ENCODE data around the gene PHGDH.

Gene PHGDH

DNA sequence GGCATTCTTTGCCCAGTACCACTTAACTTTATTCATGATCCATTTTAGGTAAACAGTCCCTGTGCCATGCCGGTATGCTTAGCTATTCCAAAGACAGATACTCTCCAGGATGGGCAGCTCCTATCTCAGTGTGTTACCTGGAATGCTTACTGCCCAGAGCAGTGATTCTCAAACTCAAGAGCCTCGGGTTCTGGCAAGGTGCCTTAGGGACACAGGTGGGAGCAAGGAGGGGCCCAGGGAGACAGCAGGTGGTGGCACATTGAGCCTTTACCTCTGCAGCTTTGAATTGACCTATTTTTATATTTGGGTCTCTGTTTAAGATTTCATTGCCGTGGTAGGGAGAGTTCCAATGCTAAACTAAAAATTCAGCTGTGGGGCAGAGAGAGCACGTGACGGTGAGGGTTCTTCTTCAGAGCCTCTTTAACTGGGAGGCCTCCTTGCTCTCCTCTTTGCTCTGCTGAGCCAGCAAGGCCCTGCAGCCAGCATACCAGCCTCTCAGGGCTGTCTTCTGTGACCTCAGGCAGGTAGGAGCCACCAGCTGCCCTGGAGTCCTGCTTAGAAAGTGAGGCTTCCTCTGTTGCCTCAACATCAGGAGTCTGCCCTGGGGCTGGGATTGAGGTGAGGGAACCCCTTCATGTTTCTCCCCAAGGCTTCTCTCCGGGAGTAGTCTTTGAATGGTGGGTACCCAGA lies 20.2 kb downstream of the PHGDH start:
- DNase-seq (ENCODE audit: low read depth, low spot score), result no peak

DNA sequence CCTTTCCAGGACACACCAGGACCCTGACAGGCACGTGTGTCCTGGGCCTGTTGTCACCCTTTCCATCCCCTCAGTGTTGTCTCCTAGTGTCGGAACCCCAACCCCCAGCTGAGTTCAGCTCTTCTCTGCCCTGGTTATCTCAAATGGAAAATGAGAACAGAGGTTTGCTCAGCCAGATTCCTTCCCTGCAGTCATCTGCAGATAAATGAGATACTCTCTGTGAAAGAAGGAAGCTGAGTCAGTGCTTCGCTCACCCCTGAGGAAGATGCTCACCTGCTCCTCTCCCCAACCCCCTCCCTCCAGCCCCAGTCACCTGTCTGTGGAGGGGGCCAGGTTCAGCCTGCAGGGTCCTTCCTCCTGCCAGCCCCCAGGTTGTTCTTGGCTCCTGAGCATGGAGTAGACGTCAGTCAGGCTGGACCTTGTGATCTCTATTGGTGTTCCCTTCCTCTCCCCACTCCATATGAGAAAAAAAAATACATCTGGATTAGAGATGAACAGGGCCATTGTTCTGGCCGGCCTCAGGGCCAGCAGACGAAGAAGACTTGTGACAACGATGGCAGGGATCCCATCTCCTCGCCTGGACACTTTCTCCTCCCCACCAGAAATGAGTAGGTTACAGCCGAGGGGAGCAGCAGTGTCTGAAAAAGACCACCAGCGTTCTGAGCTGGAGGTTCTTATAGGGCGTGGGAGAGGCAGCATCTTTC lies 20.9 kb downstream of the PHGDH start:
- DNase-seq (ENCODE audit: low read depth, low spot score), result no peak

DNA sequence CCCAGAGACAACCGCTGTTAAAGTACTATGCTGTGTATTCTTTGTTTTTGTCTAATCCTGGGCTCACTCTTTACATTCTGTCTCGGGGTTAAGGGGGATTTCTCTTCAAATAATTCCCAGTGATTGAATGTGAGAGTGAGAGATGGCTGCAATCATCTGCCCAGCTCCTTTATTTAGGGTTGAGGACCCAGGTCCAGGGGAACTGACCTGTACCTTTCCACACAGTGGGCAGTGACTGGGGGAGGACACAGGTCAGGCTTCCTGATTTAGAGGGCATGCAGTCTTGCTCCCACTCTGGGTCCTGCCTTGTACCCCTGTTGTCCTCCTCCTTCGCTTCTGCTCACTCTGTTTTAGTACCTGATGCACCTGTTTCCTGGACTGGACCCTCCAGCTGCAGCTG lies 22.0 kb downstream of the PHGDH start:
- DNase-seq (ENCODE audit: low read depth, low spot score), result no peak

DNA sequence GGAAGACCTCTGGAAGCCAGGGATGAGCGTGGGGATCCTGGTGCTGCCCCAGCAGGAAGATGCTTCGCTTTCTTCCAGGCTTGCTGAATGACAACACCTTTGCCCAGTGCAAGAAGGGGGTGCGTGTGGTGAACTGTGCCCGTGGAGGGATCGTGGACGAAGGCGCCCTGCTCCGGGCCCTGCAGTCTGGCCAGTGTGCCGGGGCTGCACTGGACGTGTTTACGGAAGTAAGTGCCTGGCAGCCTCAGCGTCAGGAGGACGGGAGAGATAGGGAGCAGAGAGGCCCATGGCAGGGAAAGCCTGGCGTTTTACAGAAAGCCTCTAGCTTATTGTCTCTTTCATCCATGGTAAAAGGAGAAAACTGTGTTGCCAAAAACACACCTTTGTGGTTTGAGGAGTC lies 23.5 kb downstream of the PHGDH start:
- no peak for DNase-seq (ENCODE audit: low read depth, low spot score)

DNA sequence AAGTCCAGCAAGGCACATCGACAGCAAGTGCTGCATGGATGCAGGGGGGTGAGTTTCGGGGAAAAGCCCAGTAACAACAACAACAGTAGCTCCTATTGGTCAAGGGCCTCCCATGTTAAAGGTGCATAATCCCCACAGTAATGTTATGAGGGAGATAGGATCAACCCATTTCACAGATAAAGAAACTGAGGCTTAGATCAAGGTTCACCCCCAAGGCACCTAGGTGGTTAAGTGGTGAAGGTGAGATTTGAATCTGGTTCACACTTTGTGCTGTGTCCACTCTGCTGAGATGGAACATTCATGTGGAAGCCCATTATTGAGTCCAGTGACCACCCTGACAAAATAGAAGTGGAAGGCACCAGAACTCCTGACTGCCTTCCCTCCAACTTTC lies 24.9 kb downstream of the PHGDH start:
- no peak for DNase-seq (ENCODE audit: low read depth, low spot score)

DNA sequence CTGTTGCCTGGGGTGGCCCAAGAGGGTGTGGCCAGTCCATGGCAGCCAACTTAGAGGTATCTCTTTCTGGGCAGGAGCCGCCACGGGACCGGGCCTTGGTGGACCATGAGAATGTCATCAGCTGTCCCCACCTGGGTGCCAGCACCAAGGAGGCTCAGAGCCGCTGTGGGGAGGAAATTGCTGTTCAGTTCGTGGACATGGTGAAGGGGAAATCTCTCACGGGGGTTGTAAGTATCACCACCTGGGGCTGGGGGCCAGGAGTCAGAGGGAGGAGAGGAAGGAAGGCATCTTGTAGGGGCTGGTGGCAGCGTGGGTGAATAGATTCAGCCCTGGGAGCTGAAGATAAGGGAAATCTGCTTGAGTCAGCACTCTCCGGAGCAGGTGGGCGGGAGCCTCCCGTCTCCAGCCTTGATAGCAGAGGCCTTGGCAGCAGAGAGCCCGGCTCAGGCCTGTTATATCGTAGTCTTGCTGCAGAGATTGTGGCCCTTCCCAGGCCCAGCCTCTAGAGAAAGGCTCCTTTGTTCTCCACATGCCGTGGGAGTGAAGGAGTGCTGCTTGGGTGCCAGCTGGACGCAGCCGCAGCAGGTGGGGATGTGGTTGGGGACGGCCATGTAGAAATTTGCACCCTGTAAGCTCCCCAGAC lies 25.4 kb downstream of the PHGDH start:
- no peak for DNase-seq (ENCODE audit: low read depth, low spot score)

DNA sequence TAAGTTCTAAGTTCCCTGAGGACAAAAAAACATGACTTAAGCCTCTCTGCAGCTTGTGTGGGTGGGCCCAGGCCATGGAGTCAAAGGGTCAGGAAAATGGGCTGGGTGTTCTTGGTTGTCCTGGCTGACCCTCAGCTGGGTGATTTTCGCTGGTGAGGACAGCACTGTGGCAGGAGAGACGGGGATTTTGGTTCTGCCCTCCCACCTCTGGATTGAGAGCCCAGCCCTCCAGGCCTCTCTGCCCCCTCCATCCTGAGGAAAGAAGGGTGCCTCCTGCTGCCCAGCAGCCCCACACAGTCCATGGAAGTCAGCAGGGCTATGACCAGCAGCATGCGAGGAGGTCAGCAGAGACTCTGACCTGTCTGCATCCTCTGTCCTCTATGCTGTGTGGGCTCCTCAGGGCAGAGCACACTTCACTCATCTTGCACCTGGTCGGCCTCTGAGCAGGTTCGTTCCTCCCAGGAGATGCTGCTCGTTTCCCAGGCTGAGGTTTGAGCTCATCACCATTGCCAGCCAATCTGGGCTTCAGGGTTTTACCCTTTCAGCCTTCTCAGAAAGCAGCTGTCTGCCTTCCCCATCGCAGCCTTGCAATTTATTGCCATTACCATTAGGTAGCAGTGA lies 26.5 kb downstream of the PHGDH start:
- DNase-seq (ENCODE audit: low read depth, low spot score), result no peak

DNA sequence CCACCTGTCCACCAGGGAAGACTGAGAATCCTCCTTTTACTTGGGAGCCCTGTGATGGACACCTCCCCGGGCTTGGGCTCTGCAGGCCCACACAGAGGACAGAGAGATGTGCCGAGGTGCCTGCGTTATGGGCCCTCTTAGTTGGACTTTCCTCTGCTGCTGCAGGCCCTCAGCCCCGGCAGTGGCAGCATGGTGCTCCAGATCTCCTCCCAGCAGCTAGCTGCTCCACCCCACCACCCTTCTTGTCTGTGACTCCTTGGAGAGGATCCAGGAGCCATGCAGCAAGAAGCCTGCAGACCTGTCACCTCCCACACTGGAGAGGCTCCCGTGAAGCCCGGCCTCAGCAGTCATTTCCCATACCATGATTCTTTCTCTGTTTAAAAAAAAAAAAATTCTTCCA lies 27.4 kb downstream of the PHGDH start:
- DNase-seq (ENCODE audit: low read depth, low spot score), result no peak

DNA sequence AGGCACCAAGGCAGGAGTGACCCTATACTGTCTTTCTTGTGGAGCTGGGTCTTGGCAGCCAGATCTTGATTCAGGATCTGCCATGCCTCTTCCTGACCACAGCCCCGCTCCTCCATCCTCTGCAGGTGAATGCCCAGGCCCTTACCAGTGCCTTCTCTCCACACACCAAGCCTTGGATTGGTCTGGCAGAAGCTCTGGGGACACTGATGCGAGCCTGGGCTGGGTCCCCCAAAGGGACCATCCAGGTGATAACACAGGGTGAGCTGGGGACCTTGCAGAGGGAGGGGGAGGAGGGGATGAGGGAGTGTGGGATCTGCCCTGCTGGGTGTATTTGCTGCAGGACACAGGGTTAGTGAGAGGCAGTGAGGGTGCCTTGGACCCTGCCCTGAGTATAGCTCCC lies 28.5 kb downstream of the PHGDH start:
- no peak for DNase-seq (ENCODE audit: low read depth, low spot score)

DNA sequence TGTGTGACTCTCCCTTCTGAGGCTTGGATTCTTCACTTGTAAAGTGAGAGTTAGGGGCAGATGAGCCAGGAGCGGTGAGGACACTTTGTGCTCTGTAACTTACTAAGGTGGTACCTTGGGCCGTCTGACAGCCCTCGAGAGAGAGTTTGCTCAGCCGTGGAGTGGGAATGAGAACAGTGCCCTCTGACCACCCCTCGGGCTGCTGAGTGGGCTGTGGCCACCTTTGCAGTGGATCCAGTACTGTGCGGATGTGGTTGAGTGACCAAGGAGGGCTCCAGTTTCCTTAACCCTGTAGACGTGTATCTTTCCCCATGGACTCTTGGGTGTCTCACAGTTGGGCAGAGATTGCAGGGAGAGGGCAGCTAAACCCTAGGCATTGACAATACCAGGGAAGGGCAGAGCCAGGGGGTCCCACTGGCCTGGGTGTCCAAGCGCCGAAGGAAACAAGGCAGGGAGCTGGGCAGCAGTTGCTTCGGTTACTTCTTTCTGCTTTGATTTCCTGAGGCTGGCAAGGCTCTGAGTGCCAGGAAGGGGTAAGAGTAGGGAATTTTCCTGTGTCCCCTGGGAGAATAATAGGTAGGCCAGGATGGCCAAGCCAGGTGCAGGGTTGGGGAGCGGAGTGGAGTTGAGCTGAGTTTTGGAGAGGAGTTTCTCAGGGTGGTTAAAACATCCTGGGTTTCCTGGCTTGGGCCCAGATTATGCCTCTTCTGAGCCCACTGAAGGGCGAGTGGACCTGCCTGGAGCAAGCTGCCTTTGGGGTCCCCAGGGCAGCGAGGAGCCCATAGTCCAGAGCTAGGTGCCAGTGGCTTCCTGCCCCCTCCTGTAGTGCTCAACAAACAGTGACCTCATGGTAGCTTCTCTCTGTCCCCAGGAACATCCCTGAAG lies 29.4 kb downstream of the PHGDH start:
- DNase-seq (ENCODE audit: low read depth, low spot score), result no peak

DNA sequence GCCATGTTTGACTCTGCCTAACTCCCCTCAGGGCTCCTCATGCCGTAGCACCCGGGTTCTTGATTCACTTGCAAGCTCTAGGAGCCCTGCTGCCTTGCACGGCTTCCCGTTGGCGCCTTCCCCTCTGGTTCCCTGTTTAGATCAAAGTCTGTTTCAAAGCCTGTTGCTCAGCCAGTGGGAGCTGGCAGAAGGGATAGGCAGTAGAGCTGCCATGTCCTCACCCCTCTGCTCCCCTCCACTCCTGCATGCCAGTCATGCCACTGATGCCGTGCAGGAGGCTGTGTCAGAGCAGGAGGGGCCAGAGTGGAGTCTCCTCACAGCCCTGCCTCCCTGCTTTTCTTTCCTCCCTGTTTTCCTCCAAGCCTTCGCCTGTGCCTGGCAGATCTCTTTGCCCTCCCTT lies 30.5 kb downstream of the PHGDH start:
- DNase-seq (ENCODE audit: low read depth, low spot score), result no peak

DNA sequence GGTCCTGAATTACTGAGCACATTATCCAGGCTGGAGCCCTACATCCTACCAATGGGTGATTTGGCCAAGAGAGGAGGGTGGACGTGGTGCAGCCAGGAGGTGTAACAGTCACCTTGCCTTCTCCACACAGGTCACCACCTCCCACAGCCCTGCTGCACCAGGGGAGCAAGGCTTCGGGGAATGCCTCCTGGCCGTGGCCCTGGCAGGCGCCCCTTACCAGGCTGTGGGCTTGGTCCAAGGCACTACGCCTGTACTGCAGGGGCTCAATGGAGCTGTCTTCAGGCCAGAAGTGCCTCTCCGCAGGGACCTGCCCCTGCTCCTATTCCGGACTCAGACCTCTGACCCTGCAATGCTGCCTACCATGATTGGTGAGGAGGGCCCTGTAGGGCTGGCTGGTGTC lies 30.9 kb downstream of the PHGDH start:
- DNase-seq (ENCODE audit: low read depth, low spot score), result no peak

DNA sequence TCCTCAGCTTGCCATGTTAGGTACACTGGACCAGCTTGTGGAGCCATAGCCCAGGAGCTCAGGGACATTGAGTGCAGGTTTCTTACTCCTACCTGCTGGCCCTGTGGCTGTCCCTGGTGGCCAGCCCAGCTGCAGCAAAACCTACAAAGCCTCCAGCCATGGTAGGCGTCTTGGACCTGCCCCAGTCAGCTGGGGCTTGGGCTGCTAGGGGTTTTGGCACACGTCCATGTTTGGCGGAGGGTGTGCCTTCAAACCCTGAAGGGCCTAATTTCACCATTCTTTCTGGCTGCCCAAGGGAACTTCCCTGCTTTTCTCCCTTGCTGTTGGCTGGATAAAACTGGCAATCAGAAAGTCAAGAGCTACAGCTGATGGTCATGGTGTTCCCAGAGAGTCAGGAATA lies 31.6 kb downstream of the PHGDH start:
- no peak for DNase-seq (ENCODE audit: low read depth, low spot score)

DNA sequence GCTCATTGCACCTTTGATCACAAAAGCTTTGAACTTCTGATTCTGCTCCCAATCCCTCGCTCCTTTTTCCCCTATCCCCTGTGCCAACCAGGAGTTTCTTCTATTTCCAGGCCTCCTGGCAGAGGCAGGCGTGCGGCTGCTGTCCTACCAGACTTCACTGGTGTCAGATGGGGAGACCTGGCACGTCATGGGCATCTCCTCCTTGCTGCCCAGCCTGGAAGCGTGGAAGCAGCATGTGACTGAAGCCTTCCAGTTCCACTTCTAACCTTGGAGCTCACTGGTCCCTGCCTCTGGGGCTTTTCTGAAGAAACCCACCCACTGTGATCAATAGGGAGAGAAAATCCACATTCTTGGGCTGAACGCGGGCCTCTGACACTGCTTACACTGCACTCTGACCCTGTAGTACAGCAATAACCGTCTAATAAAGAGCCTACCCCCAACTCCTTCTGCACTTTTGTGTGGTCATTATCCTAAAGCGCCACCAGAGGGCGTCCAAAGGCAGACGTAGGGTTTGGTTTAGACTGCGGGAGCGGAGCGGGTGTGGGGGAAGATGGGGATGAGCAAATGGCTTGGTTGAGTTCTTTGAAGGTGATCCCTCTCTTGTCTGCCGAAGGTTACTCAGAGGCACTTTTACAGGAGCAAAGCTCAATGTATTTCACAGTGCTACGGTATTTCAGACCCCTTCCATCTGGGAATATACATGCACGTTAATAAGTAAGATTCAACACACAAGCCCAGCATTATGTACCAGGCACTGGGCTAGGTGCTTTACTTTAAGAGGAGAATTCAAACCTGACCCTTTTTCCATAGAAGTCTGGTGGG lies 32.3 kb downstream of the PHGDH start:
- DNase-seq (ENCODE audit: low read depth, low spot score), result peak; percentile 15

DNA sequence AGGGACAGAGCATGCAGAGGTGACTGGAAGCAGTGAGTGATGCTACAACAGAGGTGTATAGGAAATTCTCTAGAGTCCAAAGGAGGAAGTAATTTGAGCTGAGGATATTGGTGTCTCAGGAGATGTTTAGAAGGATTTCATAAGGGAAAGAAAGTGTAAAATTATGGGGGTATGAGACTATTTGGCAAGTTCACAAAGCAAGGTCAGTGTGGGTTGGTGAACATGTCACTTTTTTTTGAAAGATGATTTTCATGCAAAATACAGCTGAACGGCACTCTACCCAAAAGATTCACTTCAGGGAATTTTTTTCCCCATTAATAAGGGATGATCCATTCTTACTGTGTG lies 32.8 kb downstream of the PHGDH start:
- no peak for DNase-seq (ENCODE audit: low read depth, low spot score)

DNA sequence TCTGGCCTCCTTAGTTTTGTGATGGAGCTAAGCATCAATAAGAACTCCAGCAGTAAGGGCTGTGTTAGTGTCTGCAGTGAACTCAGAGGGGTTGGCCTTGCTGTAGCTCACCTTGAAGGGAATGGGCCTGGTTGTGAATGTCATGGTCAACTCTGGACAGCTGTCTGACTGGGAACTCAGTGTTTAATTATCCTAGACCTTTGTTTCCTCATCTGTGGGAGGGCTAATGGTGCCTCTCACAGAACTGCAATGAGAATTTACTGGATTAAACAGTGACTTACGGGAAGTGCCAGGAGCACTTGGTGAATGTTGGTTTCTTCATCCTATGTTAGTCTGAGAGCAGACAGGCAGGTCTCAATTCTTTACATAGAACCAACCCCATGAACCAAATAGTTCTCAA lies 33.3 kb downstream of the PHGDH start:
- no peak for DNase-seq (ENCODE audit: low read depth, low spot score)

DNA sequence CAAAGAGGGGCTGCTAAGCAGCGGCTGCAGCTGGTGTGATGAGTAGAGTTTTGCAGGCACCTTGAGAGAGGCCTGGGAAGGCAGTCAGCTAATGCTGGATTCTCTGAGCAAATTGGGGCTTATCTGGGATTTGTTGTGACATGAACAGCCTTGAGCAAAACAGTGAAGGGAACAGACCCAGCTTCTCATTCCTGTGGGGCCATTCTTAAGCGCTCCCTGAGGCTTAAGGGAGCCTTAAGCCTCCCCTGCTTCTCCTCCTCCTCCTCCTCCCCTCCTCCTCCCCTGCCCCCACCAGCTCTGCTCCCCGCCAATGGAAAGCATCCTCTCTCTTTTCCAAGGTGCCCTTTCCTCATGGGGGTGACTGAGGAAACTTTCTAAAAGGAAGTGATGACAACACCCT lies 35.7 kb downstream of the PHGDH start:
- no peak for DNase-seq (ENCODE audit: low read depth, low spot score)

DNA sequence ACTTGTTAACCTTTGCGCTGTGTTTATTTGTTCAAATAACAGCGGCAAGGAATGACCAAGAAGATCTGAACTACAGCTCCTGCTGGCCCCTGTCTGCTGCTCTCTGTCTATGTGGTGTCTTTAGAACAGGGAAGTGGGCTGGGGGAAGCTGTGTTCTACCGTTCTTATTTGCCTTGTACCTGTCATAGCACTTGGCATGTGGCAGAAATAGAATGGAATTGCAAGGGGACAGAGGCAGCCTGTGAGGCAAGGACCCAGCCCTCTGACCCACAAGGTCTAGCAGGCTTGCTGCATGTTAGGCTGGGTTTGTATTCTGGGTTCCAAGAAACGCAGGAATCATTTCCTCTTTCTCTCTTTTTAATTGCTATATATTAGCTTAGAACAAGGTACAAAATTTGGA lies 36.3 kb downstream of the PHGDH start:
- no peak for DNase-seq (ENCODE audit: low read depth, low spot score)

DNA sequence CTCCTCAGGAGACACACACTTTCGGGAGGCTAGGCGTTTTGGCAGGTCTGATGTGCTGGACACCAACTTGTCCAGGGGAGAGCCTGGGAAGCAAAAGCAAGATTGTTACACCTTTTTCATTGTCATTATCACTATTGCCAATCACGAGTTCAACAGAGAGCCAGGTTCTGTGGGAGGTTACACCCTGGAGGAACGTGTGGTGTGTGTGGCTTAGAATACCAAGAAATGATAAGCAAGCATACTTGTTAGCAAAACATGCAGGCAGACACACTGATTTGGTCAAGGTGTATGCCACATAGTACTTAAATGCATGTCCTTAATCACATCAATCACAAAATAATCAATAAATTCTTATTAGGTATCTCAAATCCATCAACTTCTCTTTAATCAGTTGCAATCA lies 40.9 kb downstream of the PHGDH start:
- no peak for DNase-seq (ENCODE audit: low read depth, low spot score)

DNA sequence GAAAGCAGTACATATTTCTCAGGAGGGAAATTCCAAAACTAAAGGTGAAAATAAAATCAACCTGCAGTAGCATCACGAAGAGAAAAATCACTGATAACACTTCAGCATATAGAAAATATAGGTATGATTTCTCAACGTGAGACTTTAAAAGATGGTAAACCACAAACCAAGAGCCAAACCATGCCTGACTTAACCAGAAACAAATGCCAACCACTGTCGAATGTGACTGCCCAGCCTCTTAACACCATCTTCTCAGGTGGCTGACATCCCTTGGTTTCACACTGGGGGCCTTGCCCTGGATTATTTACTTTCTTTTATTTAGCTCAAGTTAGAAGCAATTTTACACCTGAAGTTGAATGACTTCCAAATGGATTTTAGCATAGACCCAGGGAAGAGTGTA lies 46.9 kb downstream of the PHGDH start:
- no peak for DNase-seq (ENCODE audit: low read depth, low spot score)

DNA sequence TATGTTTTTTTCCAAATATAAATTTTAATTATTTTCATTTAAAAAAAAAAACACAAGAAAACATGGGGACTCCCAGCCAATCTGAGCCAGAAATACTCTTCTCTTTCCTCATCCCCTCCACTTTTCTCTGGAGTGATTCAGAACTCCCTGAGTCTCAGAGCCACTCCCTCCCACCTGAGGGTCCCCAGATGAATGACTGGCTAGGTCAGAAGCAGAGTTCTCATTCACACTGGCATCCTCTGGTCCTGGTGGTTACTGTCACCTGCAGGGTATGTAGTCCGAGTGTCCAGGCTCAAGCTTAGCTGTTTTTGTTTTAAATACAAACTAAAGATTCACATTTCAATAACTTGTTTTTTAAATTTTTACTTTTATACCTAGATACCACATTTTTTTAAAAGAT lies 50.7 kb downstream of the PHGDH start:
- DNase-seq (ENCODE audit: low read depth, low spot score), result no peak
